Activated naive CD8-positive, alpha-beta T cell treated with anti-CD3 and anti-CD28 coated beads, Interleukin-2, amount 50 U/mL, for 24 hours (primary cell): Measurements from ENCODE around the gene TRIM33.

Source experiments
- ATAC-seq: fragments of 150-1000 bp; cut with Tn5 transposase; one replicate; pipeline ENCODE4 v1.10.0; 2021
- DNase-seq: peaks from one replicate; pipeline ENCODE4 v3.0.0; 2021
- H3K27ac Mint-ChIP-seq: one replicate; pipeline ENCODE4 v1.8.0; 2021; ENCODE audit warnings: mild to moderate bottlenecking, mixed read lengths
- H3K27me3 Mint-ChIP-seq: one replicate; pipeline ENCODE4 v1.8.0; 2021; ENCODE audit warnings: mixed read lengths
- H3K36me3 Mint-ChIP-seq: one replicate; pipeline ENCODE4 v1.8.0; 2021; ENCODE audit warnings: low read depth, mixed read lengths
- H3K4me1 Mint-ChIP-seq: one replicate; pipeline ENCODE4 v1.8.0; 2021; ENCODE audit warnings: mixed read lengths
- H3K4me3 Mint-ChIP-seq: one replicate; pipeline ENCODE4 v1.8.0; 2021; ENCODE audit warnings: mild to moderate bottlenecking, moderate library complexity, mixed read lengths
- H3K9me3 Mint-ChIP-seq: one replicate; pipeline ENCODE4 v1.8.0; 2021; ENCODE audit warnings: mixed read lengths

TRIM33 gene

DNA sequence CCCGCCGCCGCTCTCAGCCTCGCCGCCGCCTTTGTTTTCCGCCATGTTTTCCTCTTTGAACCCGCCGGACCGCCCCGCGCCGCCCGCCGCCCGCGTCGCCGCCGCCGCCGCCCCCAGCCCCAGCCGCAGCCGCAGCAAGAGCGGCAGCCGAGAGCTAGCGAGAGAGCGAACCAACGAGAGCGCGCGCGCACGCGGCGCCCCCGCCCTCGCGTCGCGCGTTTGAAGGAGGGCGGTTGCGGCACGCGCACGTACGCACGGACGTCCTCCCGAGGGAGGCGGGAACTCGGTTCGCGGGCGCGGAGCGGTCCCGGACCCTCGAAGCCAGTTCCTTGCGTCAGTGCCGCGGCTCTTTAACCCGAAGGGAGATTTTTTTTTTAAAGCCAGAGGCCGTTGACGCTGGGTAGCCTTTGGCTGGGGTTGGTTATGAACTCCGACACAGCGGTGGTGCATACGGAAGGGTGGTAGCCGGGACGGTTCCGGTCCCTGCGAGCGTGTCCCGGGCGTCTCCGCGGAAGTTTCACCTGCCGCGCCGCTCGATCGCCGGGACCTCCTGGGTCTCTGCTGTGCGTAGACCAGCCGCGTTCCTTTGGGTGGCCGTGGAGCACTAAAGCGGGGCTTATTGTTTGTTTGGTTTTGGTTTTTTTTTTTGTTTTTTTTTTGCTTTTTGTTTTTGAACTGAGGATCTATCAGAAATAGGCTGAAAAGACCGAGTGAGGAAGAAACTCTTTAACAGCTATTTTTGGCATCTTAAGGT lies at the start of gene TRIM33:
TSS of gene TRIM33 (minus strand) at position 172 of the 754 bp plus-strand sequence. CDS start at position 45, 127 bp downstream.
- Mint-ChIP-seq H3K27me3 (no peaks in the 10 kb centered on the region), H3K27ac (peak within 1 kb of the TSS; percentile 96), H3K4me1 (peaks cover 46% of the 10 kb centered on the region), H3K4me3 (peak within 1 kb of the TSS; percentile 94), H3K9me3 (no peaks in the 10 kb centered on the region), H3K36me3 (peaks cover 20% of the 10 kb centered on the region)
- peak; percentile 86 for ATAC-seq
- peak; percentile 93 for DNase-seq

- DNase-seq: no peak
- H3K9me3 Mint-ChIP-seq: no peaks in the 10 kb centered on the region
- no peaks in the 10 kb centered on the region for H3K27me3 Mint-ChIP-seq
- peaks cover 10% of the 10 kb centered on the region for H3K36me3 Mint-ChIP-seq
- no peak overlapping the region for H3K4me3 Mint-ChIP-seq
- H3K4me1 Mint-ChIP-seq: peaks cover 1% of the 10 kb centered on the region
- no peak overlapping the region for H3K27ac Mint-ChIP-seq
- ATAC-seq: no peak
These were observed 48.4 kb upstream of the TRIM33 start for GRCh38 chr1:114559356-114559755.

DNA sequence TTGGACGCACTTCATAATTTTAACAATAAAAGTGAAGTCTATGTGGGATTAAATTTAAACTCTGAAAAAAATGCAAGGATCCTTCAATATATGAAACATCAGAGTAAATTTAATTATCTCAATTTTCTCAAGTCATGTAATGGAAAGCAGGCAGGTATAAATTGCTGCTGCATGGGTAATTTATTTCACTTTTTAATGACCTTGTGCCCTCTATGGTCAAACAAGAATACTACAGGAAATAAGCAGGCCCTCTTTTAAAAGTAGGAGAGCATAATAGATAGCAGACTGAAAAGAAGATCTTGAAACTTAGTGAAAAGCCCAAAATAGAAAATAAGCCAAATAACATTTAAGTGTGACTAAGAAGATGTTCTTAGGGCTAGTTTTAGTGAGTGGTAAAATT lies 47.5 kb upstream of the TRIM33 start:
- ATAC-seq (no peak), DNase-seq (no peak)
- Mint-ChIP-seq H3K27me3 (no peaks in the 10 kb centered on the region), H3K4me3 (no peak overlapping the region), H3K9me3 (no peaks in the 10 kb centered on the region), H3K4me1 (peaks cover 1% of the 10 kb centered on the region), H3K36me3 (peaks cover 6% of the 10 kb centered on the region), H3K27ac (no peak overlapping the region)

DNA sequence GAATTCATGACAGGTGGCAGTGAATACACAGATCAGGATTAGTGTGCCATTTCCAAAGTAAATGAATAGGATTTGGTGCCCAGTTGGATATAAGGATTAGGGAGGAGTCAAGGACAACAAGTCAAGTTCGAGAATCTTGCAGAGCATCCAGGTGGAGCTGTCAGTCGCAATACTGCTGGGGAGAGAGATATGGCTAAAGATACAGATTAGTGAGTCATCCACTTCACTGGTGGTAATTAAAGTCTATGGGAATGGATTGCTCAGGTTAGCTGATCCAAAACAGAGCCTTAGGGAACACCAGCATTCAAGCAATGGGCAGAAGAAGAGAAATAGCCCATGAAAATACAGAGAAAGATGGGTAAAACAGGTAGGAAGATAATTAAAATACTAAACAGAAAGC lies 43.6 kb upstream of the TRIM33 start:
- Mint-ChIP-seq H3K27ac (no peak overlapping the region), H3K4me1 (peaks cover 1% of the 10 kb centered on the region), H3K9me3 (no peaks in the 10 kb centered on the region), H3K27me3 (no peaks in the 10 kb centered on the region), H3K36me3 (no peaks in the 10 kb centered on the region), H3K4me3 (no peak overlapping the region)
- ATAC-seq (no peak), DNase-seq (no peak)

DNA sequence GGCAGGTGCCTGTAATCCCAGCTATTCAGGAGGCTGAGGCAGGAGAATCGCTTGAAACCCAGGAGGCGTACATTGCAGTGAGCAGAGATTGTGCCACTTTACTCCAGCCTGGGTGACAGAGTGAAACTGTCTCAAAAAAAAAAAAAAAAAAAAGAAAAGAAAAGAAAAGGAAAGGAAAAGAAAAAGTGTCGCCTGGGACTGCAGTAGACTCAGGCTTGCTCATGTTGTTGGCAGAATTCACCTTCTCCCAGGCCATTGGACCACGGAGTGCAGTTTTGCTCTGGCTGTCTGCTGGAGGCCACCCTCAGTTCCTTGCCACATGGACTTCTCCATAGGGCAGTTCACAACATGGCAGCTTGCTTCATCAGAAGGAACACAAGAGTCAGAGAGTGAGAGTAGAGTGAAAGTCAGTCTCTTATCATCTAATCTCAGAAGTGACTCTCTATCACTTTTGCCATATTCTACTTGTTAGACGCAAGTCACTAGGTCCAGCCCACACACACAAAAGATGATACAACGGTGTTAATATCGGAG lies 41.2 kb upstream of the TRIM33 start:
- H3K27ac Mint-ChIP-seq: no peak overlapping the region
- no peaks in the 10 kb centered on the region for H3K9me3 Mint-ChIP-seq
- no peak overlapping the region for H3K4me3 Mint-ChIP-seq
- no peaks in the 10 kb centered on the region for H3K27me3 Mint-ChIP-seq
- ATAC-seq: no peak
- no peaks in the 10 kb centered on the region for H3K4me1 Mint-ChIP-seq
- no peaks in the 10 kb centered on the region for H3K36me3 Mint-ChIP-seq
- no peak for DNase-seq

DNA sequence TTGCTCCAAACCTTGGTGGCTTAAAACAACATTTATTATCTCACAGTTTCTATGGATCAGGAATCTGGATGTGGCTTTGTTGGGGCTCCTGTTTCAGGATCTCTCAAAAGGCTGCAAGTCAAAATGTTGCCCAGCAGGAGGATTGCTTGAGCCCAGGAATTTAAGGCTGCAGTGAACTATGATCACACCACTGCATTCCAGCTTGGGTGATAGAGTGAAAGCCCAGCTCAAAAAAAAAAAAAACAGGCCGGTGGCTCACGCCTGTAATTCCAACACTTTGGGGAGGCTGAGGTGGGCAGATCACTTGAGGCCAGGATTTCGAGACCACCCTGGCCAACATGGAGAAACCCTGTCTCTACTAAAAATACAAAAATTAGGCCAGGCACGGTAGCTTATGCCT lies 40.4 kb upstream of the TRIM33 start:
- Mint-ChIP-seq H3K27ac (no peak overlapping the region), H3K4me3 (no peak overlapping the region)
- no peak for DNase-seq

DNA sequence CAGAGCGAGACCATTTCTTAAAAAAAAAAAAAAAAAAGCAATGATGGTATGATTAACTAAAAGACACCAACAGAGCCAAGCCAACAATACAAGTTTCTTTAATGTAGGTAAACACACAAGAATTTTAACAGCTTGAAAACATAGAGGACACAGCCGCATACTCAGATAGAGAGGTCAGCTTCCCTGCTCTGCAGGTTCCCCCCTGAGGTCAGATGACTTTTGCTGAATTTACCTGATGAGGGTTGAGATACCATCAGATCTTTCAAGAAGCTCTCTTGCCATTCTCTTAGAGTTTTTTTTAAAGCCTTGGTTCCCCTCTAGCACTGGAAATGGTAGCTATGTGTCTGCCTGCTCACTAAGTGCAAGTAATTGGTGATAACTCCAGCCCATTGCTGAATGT lies 39.3 kb upstream of the TRIM33 start:
- Mint-ChIP-seq H3K36me3 (no peaks in the 10 kb centered on the region), H3K4me1 (no peaks in the 10 kb centered on the region)
- ATAC-seq: no peak

More for the DNA sequence above, 40.4 kb upstream of the TRIM33 start:
- Mint-ChIP-seq H3K9me3 (no peaks in the 10 kb centered on the region), H3K36me3 (no peaks in the 10 kb centered on the region), H3K4me1 (no peaks in the 10 kb centered on the region), H3K27me3 (no peaks in the 10 kb centered on the region)
- no peak for ATAC-seq

DNA sequence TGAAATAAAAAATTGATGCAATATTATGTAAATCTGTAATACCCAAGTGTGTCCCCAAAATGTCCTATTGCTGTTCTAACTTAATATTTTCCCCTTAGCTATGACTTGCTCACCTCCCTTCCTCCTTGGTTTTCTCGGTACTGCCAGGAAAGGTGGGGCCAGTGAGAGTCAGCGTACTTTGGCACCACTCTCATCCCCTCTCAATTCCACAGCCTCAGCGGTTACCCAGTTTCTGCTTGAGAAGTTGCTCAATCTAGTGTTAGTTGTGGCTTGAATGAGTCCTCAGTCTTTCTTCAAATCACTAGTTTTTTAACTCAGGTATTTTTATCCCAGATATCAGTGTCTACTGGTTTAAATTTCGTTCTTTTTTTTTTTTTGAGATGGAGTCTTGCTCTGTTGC lies 38.1 kb upstream of the TRIM33 start:
- H3K27me3 Mint-ChIP-seq: no peaks in the 10 kb centered on the region
- H3K36me3 Mint-ChIP-seq: no peaks in the 10 kb centered on the region
- no peak overlapping the region for H3K27ac Mint-ChIP-seq
- H3K9me3 Mint-ChIP-seq: no peaks in the 10 kb centered on the region
- no peak for DNase-seq
- H3K4me1 Mint-ChIP-seq: no peaks in the 10 kb centered on the region
- ATAC-seq: no peak
- no peak overlapping the region for H3K4me3 Mint-ChIP-seq

More for the DNA sequence above, 39.3 kb upstream of the TRIM33 start:
- H3K4me3 Mint-ChIP-seq: no peak overlapping the region
- H3K9me3 Mint-ChIP-seq: no peaks in the 10 kb centered on the region
- no peak for DNase-seq
- no peak overlapping the region for H3K27ac Mint-ChIP-seq
- no peaks in the 10 kb centered on the region for H3K27me3 Mint-ChIP-seq

DNA sequence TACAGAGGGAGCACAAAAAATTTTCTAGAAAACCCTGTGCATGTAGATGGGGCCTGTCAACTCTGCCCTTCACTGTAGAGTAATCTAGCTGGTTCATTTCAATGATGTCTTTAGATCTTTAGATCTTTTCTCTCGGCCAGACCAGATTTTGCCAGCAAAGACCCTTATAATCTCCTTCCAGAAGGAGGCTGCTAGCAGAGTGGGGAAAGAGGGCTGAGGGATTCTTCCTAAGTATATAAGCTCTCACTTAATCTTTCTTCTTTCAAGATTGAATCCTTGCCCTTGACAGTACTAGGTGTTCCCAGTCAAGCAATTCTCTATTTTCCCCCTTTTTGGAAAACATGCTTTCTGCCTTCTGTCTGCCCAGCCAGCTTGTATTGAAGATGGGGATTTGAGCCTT lies 36.1 kb upstream of the TRIM33 start:
- no peak for DNase-seq
- Mint-ChIP-seq H3K4me3 (no peak overlapping the region), H3K36me3 (no peaks in the 10 kb centered on the region), H3K27ac (no peak overlapping the region), H3K27me3 (no peaks in the 10 kb centered on the region), H3K9me3 (no peaks in the 10 kb centered on the region), H3K4me1 (no peaks in the 10 kb centered on the region)
- no peak for ATAC-seq

DNA sequence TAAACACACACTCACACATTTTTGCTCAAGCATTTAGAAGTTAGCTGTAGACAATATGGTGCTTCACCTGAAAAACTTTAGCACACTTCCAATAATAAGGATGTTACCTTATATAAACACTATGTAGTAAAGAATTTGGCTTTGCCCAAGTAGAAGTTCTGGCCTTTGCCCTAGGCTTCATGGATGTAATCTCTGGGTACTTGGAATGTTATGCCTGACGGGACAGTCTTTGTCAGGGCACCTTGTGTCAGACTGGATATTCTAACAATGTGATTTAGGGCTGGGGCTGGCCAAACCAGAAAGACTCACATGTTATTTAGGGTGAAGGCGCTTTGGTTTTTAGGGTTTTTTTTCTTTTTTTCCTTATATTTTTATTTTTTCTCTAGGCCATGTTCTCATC lies 34.8 kb upstream of the TRIM33 start:
- no peaks in the 10 kb centered on the region for H3K4me1 Mint-ChIP-seq
- no peak overlapping the region for H3K4me3 Mint-ChIP-seq
- H3K27me3 Mint-ChIP-seq: no peaks in the 10 kb centered on the region
- DNase-seq (no peak), ATAC-seq (no peak)
- H3K27ac Mint-ChIP-seq: no peak overlapping the region
- no peaks in the 10 kb centered on the region for H3K9me3 Mint-ChIP-seq
- H3K36me3 Mint-ChIP-seq: no peaks in the 10 kb centered on the region

GRCh38 chr1:114545315-114545714 lies 34.3 kb upstream of the TRIM33 start:
- H3K27me3 Mint-ChIP-seq: no peaks in the 10 kb centered on the region
- no peak overlapping the region for H3K27ac Mint-ChIP-seq
- no peaks in the 10 kb centered on the region for H3K36me3 Mint-ChIP-seq
- H3K4me3 Mint-ChIP-seq: no peak overlapping the region
- H3K9me3 Mint-ChIP-seq: no peaks in the 10 kb centered on the region
- H3K4me1 Mint-ChIP-seq: no peaks in the 10 kb centered on the region
- no peak for ATAC-seq
- no peak for DNase-seq

GRCh38 chr1:114540821-114541220 lies 29.8 kb upstream of the TRIM33 start:
- ATAC-seq (no peak), DNase-seq (no peak)
- H3K27me3 Mint-ChIP-seq: no peaks in the 10 kb centered on the region
- no peaks in the 10 kb centered on the region for H3K9me3 Mint-ChIP-seq
- no peak overlapping the region for H3K27ac Mint-ChIP-seq
- no peaks in the 10 kb centered on the region for H3K36me3 Mint-ChIP-seq
- no peak overlapping the region for H3K4me3 Mint-ChIP-seq
- H3K4me1 Mint-ChIP-seq: no peaks in the 10 kb centered on the region

DNA sequence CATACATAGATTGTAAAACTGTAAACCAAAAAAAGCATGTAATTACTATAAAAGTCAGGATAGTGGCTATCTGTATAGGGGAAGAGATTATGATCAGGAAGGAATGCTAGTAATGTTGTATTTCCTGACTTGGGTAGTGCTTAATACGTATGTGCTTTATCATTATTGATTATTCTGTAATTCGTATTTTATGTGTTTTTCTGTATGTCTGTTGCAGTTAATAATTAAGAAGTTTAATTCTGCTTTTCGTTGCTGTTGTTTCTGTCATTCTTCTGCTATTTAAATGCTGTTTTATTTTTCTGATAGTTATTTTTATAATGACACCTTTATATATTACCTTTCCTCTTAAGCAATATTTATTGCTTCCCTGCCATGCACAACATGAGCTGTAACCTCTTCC lies 29.3 kb upstream of the TRIM33 start:
- H3K36me3 Mint-ChIP-seq: no peaks in the 10 kb centered on the region
- no peaks in the 10 kb centered on the region for H3K27me3 Mint-ChIP-seq
- ATAC-seq (no peak), DNase-seq (no peak)
- H3K4me1 Mint-ChIP-seq: no peaks in the 10 kb centered on the region
- no peak overlapping the region for H3K27ac Mint-ChIP-seq
- no peak overlapping the region for H3K4me3 Mint-ChIP-seq
- no peaks in the 10 kb centered on the region for H3K9me3 Mint-ChIP-seq

DNA sequence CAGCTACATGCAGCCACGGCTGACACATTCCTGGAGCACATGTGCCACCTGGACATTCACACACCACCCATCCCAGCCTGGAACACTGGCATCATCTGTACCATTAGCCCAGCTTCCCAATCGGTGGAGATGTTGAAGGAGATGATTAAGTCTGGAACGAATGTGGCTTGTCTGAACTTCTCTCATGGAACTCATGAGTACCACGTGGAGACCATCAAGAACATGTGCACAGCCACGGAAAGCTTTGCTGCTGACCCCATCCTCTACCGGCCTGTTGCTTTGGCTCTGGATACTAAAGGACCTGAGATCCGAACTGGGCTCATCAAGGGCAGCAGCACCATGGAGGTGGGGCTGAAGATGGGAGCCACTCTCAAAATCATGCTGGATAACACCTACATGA lies 25.0 kb upstream of the TRIM33 start:
- H3K4me1 Mint-ChIP-seq: peaks cover 5% of the 10 kb centered on the region
- H3K36me3 Mint-ChIP-seq: no peaks in the 10 kb centered on the region
- ATAC-seq (no peak), DNase-seq (no peak)
- no peaks in the 10 kb centered on the region for H3K27me3 Mint-ChIP-seq
- no peak overlapping the region for H3K4me3 Mint-ChIP-seq
- no peaks in the 10 kb centered on the region for H3K9me3 Mint-ChIP-seq
- no peak overlapping the region for H3K27ac Mint-ChIP-seq

DNA sequence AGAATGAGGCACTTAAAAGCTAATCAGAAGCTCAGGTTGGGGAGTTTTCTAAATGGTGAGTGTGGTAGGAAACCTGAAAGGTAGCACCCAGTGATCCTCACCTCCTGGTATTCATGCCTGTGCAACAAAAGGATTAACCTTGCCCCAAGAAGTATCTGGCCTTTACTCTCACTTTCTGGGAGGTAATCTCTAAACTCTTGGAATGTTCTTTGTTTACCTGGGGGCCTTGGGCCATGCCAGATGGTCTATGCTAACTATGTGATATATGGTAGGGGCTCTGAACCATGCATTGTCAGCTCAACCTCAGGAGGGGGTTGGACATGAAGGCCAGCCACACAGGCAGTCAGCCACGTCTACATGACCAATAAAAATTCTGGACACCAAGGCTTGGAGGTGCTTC lies 24.4 kb upstream of the TRIM33 start:
- Mint-ChIP-seq H3K4me1 (peaks cover 8% of the 10 kb centered on the region), H3K36me3 (no peaks in the 10 kb centered on the region), H3K27me3 (no peaks in the 10 kb centered on the region), H3K9me3 (no peaks in the 10 kb centered on the region), H3K4me3 (no peak overlapping the region), H3K27ac (no peak overlapping the region)
- no peak for DNase-seq
- no peak for ATAC-seq
